OCI-LY3 (cell line): Measurements from ENCODE around the gene ITSN1.

Experiments used
- EZH2phosphoT487 ChIP-seq: fragments of 200-600 bp; shearing (Covaris generic); IDR thresholded peaks from 2 replicates; pipeline ENCODE4 v1.6.1; 2018; ENCODE audit warnings: antibody characterized with exemption, mixed run types, low read depth
- TF ChIP-seq, protein P1 (sequence below): fragments of 200-600, 300-600 bp; sonication (generic); IDR thresholded peaks from 2 replicates; pipeline ENCODE4 v1.5.1; 2014; ENCODE audit warnings: antibody characterized with exemption, low read length, low read depth

DNA sequence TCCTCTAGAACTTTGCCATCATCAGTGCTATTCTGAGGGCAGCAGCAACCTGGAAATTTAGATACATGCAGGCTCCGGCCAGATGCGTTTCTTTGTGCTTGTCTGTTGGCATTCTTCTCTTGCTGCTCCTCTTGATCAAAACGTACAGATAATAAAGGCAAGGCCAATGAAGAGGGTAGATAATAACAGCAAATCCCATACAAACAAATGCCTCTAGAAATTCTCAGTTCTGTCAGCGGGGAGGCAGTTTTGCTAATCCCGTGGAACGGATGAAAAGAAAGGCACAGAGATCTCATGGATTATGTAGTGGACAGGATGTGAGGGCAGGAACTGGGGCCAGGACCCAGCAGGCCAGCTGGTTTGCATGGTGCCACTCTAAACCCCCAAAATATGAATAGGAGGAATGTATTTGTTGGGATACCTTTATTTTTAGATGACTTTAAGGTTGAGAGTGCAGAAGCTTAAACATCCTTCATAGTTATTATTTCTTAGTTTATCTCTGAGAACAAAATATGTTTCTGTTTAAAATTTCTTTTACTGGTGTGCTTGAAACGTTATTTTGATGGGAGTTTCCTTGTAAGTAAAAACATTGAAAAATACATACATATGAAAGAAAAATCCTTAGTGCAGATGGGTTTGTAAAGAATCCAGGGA lies 1.5 kb downstream of the ITSN1 start:
- TF ChIP-seq, protein P1, sequence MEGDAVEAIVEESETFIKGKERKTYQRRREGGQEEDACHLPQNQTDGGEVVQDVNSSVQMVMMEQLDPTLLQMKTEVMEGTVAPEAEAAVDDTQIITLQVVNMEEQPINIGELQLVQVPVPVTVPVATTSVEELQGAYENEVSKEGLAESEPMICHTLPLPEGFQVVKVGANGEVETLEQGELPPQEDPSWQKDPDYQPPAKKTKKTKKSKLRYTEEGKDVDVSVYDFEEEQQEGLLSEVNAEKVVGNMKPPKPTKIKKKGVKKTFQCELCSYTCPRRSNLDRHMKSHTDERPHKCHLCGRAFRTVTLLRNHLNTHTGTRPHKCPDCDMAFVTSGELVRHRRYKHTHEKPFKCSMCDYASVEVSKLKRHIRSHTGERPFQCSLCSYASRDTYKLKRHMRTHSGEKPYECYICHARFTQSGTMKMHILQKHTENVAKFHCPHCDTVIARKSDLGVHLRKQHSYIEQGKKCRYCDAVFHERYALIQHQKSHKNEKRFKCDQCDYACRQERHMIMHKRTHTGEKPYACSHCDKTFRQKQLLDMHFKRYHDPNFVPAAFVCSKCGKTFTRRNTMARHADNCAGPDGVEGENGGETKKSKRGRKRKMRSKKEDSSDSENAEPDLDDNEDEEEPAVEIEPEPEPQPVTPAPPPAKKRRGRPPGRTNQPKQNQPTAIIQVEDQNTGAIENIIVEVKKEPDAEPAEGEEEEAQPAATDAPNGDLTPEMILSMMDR: no peak
- TF ChIP-seq EZH2phosphoT487: no peak
